HG03175 (cell line): Measurements from ENCODE around the gene PPP1R1B.

Experiments used
- ATAC-seq: cut with Tn5 transposase; IDR thresholded peaks from one replicate; pipeline ENCODE4 v1.9.1; 2021; ENCODE audit warnings: mild to moderate bottlenecking, moderate library complexity; ENCODE audit not compliant: unreplicated experiment

PPP1R1B gene

DNA sequence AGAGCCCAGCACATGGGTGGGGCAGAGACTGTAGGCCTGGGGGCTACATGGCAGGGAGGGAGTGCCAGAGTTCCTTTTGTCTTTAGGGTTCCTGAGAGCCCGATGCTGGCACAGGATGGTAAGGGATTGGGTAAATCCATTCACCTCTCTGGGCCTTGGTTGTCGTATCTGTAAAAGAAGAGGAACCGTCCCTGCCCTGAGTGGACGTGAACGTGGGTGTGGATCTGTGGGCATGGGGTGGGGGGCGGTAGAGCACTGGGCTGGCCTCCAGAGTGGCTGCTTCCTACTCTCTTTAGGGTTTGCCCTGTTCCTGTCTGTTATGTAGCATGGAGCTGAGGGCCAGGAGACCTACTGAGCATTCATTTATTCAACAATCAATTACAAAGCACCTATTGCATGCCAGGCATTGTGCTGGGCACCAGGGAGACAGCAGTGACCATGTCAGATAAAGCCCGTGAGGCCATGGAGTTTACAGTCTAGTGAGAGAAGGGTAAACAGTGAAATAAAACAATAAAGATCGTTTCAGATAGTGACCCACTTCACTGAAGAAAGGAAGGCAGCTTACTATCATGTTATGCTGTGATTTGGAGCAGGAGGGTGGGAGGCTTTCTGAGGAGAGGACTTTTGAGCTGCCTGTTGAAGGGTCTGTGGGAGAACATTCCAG, 25.3 kb downstream of the PPP1R1B start:
- ATAC-seq = no peak

DNA sequence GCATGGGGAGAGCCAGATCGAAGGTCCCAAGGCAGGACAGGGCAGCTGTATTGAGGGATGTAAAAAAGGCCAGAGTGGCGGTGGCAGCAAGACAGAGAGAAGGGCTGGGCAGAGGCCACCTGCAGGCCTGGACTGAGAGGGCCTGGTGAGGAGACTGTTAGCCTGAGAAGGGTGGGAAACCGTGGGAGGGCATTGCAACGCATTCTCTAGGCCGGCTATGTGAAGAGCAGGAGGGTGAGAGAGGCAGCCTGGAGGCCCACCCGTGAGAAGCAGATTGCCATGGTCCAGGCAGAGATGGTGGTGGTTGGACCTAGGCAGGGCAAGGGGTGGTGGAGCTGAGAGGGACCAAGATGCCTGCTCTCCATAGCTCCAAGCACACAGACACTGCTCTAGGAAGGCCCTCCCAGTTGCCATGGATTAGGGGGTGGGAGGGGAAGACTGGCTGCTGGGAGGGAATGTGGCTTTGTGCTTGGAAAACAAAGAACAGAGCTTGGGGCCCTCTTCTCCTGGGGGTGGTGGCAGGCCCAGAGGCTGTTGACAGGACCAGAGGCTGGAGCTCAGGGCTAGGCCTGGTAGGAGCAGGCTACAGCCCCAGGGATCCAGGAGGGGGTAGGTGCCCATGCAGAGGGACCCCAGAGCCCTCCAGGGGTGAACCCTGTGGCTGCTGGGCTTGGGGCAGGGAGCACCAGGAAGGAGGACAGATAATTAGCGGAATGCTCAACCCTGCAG, 26.0 kb downstream of the PPP1R1B start:
- ATAC-seq = no peak

GRCh38 chr17:39653316-39653661, 26.5 kb downstream of the PPP1R1B start:
- no peak for ATAC-seq

GRCh38 chr17:39653662-39654331, 27.0 kb downstream of the PPP1R1B start:
- no peak for ATAC-seq

- no peak for ATAC-seq
Observed at GRCh38 chr17:39655105-39655504, 28.4 kb downstream of the PPP1R1B start.

DNA sequence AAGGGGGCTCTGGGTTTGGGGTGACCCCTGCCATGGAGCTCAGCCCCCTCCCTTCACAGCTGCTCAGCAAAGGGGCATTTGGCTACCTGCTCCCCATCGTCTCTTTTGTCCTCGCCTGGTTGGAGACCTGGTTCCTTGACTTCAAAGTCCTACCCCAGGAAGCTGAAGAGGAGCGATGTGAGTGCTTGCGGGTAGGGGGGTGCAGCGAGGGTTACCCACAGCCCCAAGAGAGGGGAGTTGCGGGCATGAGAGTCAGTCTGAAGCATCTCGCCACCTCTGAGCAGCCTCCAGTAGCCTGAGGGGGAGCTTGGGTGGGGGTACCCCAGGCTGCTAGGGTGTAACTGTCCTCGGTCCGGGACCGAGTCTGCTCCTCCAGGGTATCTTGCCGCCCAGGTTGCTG, 31.6 kb downstream of the PPP1R1B start:
- no peak for ATAC-seq

- no peak for ATAC-seq
Observed at GRCh38 chr17:39658760-39659159, 32.0 kb downstream of the PPP1R1B start.

DNA sequence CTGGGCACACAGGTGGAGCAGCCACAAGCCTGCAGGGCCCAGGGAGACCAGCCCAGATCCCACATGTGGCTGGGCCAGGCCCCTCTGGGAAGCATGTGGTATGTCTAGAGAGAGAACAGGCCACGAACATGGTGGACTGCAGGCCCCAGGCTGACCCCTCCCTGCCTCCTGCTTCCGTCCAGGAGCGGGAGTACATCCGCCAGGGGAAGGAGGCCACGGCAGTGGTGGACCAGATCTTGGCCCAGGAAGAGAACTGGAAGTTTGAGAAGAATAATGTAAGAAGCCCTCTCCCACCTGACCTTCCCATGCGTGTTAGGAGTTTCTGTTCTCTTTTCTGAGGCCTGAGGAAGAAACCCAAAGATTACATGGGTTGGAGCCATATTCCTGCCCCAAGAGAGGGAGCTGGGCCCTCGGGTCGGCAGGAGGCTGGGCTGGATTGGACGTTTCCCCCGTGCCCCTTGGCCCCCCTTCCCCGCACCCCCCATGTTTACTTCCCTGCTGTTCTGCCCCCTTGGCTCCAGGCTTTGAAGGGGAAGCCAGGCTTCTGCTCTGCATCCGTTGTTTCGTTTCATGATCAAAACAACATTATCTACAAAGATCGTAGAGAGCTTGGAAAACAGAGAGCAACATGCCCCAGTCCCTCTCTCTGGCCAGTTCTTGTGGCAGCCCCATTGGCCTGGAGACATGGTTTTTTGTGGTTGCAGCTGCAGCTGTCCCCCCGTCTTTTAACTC, 32.7 kb downstream of the PPP1R1B start:
- ATAC-seq = no peak

DNA sequence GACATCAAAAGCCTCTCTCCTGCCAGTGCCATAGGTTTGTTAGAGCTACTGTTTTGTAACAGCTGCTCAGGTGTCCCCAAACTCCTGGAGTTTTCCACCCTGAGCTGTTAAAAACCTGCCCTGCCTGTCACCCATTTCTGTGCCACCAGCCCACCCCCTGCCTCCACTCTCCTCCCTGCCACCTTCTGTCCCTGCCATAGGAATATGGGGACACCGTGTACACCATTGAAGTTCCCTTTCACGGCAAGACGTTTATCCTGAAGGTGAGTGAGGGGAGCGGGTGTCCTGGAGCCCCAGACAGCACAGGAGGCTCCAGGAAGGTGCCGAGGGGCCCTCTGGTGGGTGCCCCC, 33.2 kb downstream of the PPP1R1B start:
- no peak for ATAC-seq

GRCh38 chr17:39660397-39661385, 33.9 kb downstream of the PPP1R1B start:
- ATAC-seq = no peak

GRCh38 chr17:39661744-39662541, 35.2 kb downstream of the PPP1R1B start:
- no peak for ATAC-seq

DNA sequence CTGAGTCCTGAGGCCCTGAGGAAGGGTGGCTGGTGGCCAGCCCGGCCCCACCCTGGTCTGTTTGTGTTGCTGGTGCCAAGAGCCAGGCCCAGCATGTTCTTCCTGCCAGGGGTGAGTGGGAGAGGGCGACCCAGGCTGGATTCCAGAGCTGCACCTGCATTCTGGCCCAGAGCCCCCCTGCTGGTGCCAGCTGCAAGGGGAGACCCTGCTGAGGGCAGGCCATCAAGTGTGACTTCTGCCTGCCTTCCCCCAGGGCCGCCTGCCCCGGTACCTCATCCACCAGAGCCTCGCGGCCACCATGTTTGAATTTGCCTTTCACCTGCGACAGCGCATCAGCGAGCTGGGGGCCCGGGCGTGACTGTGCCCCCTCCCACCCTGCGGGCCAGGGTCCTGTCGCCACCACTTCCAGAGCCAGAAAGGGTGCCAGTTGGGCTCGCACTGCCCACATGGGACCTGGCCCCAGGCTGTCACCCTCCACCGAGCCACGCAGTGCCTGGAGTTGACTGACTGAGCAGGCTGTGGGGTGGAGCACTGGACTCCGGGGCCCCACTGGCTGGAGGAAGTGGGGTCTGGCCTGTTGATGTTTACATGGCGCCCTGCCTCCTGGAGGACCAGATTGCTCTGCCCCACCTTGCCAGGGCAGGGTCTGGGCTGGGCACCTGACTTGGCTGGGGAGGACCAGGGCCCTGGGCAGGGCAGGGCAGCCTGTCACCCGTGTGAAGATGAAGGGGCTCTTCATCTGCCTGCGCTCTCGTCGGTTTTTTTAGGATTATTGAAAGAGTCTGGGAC, 36.0 kb downstream of the PPP1R1B start:
- no peak for ATAC-seq

- no peak for ATAC-seq
Observed at GRCh38 chr17:39663340-39663687, 36.6 kb downstream of the PPP1R1B start.

- ATAC-seq = no peak
Observed at GRCh38 chr17:39663688-39664580, 37.2 kb downstream of the PPP1R1B start.

- ATAC-seq = no peak
Observed at GRCh38 chr17:39664581-39665561, 38.1 kb downstream of the PPP1R1B start, which contains the start of gene TCAP. Gene TCAP, plus strand, starts transcription at chr17:39665349. Its CDS starts 11 bp downstream, at chr17:39665360.

DNA sequence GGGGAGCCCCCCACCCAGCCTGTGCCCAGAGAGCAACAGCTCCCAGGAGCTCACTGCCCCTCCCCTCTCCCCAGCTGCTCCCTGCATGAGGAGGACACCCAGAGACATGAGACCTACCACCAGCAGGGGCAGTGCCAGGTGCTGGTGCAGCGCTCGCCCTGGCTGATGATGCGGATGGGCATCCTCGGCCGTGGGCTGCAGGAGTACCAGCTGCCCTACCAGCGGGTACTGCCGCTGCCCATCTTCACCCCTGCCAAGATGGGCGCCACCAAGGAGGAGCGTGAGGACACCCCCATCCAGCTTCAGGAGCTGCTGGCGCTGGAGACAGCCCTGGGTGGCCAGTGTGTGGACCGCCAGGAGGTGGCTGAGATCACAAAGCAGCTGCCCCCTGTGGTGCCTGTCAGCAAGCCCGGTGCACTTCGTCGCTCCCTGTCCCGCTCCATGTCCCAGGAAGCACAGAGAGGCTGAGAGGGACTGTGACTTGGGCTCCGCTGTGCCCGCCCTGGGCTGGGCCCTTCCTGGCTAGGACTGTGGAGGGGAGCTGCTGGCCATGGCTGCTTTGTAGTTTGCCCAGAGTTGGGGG, 39.0 kb downstream of the PPP1R1B start:
- no peak for ATAC-seq
